UCSD-AML1 (cell line): Measurements from ENCODE around the gene MRPS27.

Experiments used
- DNase-seq: peaks from one replicate; lab custom pipeline; 2025; ENCODE audit not compliant: unreplicated experiment; lab: John Stamatoyannopoulos, UW

Gene MRPS27

GRCh38 chr5:72292411-72292810 is 27.6 kb downstream of the MRPS27 start:
- no peak for DNase-seq

GRCh38 chr5:72291601-72292000 is 28.4 kb downstream of the MRPS27 start:
- DNase-seq, result no peak

- no peak for DNase-seq
These were observed 29.5 kb downstream of the MRPS27 start for GRCh38 chr5:72290356-72291133.

GRCh38 chr5:72288924-72289323 is 31.1 kb downstream of the MRPS27 start:
- DNase-seq, result peak; percentile 8

GRCh38 chr5:72286798-72287197 is 33.2 kb downstream of the MRPS27 start:
- no peak for DNase-seq

GRCh38 chr5:72285424-72285821 is 34.6 kb downstream of the MRPS27 start:
- DNase-seq, result no peak

- DNase-seq, result no peak
These were observed 35.2 kb downstream of the MRPS27 start for GRCh38 chr5:72284559-72285423.

GRCh38 chr5:72283358-72283757 is 36.7 kb downstream of the MRPS27 start:
- no peak for DNase-seq

- DNase-seq, result no peak
These were observed 37.2 kb downstream of the MRPS27 start for GRCh38 chr5:72282878-72283277.

GRCh38 chr5:72281764-72282499 is 38.1 kb downstream of the MRPS27 start:
- no peak for DNase-seq

GRCh38 chr5:72281430-72281763 is 38.6 kb downstream of the MRPS27 start:
- DNase-seq, result no peak

- no peak for DNase-seq
These were observed 39.4 kb downstream of the MRPS27 start for GRCh38 chr5:72280581-72281069.

- no peak for DNase-seq
These were observed 43.8 kb downstream of the MRPS27 start for GRCh38 chr5:72276219-72276752.

- DNase-seq, result no peak
These were observed 46.5 kb downstream of the MRPS27 start for GRCh38 chr5:72273547-72273946.

- DNase-seq, result no peak
These were observed 47.6 kb downstream of the MRPS27 start for GRCh38 chr5:72272398-72272797.

- DNase-seq, result no peak
These were observed 48.3 kb downstream of the MRPS27 start for GRCh38 chr5:72271702-72272101.

- no peak for DNase-seq
These were observed 50.0 kb downstream of the MRPS27 start for GRCh38 chr5:72270037-72270436.

- no peak for DNase-seq
These were observed 50.6 kb downstream of the MRPS27 start for GRCh38 chr5:72269411-72269780.

- peak; percentile 8 for DNase-seq
These were observed 51.2 kb downstream of the MRPS27 start for GRCh38 chr5:72268753-72269410.

- no peak for DNase-seq
These were observed 51.8 kb downstream of the MRPS27 start for GRCh38 chr5:72268260-72268659.

- no peak for DNase-seq
These were observed 52.4 kb downstream of the MRPS27 start for GRCh38 chr5:72267685-72268084.
